DLD1 (cell line): ENCODE results near the gene TCF7L2.

Source experiments
- in situ Hi-C: cut with HindIII; loops from 2 replicates; pipeline ENCODE4 v1.10.0; 2017; ENCODE audit warnings: low sequenced_read_pairs

The TCF7L2 gene

DNA sequence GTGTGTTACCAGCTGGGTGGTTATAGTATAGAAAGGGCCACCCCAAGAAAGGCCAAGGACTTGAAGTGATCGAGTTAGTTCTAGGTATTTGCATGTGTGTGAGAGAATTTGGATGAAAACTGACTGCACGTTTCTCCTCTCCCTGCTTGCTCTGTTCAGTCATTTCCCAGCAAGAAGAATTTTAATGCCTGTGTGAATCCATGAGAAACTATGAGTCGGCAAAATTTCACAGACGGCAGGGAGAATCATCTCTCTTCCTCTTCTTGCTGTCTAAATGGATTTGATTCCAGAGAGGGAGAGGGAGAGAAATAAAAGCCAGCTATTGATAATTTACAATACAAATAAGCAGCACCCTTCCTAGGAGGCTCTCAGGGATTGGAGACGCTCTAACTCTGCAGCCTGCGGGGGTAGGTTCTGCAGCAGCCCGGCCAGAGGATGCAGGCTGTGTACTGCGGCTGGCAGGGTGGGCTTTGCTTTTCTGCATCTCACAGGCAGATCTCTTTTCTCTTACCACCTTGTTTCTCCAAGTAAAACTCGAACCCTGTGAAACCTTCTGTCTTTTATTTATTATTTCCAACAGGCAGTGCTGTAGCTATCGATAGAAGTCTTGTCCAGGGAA, 183.6 kb downstream of the TCF7L2 start:
- in situ Hi-C loops = no loop called here

DNA sequence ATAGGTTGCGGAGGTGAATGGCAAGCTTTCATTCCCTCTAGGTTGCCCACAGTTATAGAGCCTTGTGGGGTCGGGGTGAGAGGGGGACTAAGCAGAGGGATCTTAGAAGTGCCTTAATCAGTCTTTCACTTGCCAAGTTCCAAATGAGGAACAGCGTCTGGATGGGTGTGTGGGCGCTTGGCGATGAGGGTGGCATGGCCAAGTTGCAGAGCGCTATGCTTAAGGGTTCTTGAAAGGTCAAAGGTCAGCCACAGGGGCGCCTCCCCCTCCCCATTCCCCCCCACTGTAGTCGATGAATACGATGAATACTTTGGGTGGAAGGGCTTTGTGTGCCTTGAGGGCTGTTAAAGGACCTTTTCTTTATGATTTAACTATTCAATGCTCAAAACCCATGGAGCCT, 185.0 kb downstream of the TCF7L2 start:
- in situ Hi-C loops = no loop called here

- in situ Hi-C loops = no loop called here
Observed at GRCh38 chr10:113137941-113138685, 188.1 kb downstream of the TCF7L2 start.

DNA sequence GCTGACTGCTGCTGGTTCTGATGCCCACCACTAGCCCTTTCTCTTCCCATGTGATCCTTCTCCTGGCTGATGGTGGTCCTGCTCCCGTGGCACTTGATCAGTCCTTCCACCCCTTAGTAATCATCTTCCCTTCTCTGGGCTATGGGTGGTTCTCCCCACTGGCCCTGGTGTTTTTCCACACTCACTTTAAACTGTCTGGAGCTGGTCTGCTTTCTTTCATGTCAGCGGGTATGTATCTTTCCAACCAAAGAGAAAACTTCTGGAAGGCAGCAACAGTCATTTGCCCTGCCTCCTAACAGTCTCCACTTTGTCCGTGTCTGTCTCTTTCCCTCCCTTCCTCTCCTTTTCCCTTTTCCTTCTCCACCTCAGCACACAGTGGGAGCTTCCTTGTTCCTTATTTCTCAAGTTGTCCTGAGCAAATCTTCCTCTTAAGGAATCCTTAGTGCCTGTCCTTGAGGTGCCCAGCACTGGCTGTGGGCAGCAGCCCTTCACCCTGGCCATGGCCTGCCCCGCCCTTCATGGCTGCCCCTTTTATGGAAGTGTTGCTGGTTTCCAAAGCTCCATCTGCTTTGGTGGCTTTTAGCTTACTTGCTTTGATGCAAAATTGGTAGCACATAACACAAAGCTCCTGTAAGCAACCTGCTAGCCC, 189.0 kb downstream of the TCF7L2 start:
- in situ Hi-C loops = no loop called here

DNA sequence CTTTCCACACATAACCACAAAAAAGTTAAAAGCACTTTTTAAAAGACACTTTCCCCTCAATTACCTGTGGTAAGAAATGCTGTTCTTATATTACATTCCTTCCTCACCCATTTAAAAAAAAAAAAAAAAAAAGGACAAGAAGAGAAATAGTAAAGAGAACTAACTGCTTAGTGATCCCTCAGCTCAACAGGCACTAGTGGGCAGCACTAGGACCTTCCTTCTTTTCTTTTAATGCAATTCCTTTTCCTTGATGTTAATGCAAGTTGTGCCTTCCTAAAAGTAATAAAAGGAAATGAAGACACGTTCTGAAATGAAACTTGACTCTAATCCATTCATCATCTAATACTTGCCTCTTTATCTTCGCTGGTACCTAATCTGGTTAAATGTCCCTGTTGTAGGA, 189.7 kb downstream of the TCF7L2 start:
- in situ Hi-C loops = no loop called here

GRCh38 chr10:113140143-113141011, 190.3 kb downstream of the TCF7L2 start:
- in situ Hi-C loops = no loop called here

DNA sequence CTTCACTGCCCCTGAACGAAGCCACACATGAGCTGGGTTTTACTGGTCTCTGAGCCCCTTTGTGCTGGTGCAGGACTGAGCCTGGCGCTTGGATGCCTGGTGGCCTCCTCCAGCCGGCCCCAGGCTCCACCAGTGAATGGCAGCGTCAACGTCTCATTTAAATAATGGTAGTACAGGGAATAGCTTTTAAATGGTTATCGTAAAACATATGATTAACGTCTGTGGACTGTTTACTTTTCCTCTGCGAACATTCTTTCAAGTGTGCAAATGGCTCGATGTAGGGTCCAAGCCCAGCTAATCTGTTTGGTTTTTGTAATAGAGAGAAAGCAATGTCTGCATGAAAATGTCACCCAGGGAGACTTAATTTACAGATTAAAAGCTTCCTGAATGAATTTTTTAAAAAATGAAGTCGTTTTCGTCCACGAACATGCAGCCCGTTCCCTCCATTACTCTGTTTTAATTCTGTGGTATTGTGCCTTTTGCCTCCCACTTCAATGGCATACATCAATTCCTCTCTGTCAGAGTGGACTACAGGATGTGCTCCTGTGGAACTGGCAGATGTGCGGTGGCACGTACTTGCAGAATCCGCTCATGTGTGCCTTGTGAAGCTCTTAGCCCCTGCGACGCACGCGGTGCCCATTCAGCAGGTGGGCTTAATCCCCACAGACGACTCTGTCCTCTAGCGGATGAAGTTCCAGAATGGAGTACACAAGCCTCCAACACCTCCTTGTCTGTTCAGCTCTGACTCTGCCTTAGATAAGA, 192.7 kb downstream of the TCF7L2 start:
- in situ Hi-C loops = no loop called here

DNA sequence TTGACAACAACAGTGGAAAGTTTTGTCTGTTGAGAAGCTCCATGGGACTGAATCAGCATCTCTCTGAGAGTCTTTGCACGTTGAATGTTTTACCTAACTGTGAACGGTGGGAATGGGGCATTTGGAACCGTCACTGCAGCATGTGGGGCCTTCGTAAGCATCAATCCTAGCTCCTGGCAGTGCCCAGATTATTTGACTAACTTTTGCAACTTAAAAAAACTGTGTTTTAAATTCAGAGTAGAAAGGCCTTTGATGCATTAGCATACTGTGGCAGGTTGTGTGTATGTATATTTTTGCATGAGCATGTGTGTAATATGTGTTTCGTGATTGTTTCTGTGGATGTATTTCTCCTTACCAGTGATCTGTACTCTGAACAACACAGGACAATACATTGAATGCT, 194.5 kb downstream of the TCF7L2 start:
- in situ Hi-C loops = no loop called here

DNA sequence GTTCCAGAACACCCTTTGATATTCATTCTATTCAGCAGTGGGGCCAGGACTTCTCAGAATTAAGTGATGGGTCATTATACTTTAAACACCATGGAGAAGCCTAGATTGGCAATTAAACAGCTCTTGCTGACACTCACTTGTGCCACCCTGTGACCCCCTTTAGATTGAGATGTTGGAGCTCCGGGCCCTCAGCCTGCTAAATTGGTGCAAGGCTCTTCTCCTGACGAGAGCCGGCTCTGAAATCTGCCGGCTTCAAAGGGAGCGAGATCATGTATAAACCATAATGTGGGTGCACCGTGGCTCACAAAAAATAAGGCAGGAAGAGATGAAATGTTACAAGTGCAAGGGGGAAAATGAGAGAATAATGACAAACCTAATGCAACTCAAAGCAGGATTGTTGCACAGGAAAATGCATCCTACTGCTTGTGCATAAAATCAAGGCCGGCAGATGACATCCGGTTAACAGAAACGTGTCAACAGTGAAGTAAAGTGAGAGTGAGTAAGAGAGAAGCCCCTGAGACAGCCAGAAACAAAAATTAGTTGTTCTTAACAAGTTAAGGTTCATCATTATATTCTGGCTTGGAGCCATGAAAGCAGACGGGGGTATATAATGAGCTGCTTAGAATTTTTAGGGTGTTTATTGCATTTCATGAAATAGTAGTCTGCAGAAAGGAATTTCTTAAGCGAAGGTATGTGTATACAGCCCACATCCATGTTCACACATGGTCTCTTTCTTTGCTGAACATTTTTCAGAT, 198.2 kb downstream of the TCF7L2 start:
- in situ Hi-C loops = no loop called here

DNA sequence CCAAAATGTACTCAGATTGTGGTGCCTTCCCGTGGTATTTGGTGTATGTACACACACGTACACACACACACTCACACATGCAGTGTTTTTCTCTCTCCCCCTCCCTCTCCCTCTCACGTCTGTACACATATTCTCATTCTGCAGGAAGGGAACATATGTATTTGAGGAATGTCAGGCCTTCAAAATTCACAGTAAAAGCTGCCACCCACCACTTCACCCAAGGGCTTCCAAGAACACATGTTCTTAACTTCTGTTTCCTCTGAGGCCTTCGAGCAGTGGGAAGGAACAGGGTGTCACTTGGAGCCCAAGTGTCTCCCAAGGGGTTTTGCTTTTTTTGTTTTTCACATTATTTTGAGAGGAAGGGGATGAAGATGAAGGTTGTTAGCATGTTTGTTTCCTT, 198.9 kb downstream of the TCF7L2 start:
- in situ Hi-C loops = no loop called here

DNA sequence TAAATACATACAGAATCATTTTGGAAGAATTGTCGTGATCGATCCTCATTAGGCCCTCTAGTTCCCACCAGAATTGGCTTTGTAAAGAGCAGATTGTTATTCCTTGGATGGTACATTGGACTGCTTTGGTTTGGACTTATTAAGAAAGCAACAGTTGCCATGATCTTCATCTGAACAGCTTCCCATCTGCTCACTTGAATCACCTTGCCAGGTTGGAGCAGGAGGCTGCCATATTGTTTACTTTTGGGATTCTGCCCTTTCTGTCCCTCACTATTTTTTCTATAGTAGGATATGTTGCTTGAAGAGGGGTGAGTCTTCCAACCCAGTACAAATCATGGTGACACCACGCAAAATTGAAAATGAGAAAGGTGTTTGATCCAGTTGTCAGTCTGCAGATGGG, 199.6 kb downstream of the TCF7L2 start:
- in situ Hi-C loops = no loop called here

DNA sequence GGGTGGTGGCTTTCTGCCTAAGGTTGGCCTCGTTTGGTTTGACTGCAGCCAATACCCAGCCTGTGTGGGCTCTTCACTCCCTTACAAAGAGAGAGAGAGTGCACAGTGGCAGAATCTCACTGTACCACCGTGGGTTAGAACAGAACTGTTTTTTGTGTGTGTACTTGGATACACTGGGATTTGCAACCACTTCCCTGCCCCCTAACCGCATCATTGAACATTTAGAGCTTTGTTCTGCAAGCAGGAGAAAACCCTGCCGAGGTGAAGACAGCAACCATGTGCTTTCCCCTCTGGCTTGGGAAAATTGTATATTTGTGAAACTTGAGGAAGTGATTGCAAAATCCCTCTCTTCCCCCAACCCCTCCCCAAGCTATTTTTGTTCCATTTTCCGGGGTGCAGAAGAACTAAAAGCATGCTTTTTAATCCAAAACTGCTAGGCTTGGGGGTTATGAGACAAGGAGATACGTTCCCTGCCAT, 201.2 kb downstream of the TCF7L2 start:
- in situ Hi-C loops = no loop called here

- in situ Hi-C loops = no loop called here
Observed at GRCh38 chr10:113153493-113154102, 203.6 kb downstream of the TCF7L2 start.

DNA sequence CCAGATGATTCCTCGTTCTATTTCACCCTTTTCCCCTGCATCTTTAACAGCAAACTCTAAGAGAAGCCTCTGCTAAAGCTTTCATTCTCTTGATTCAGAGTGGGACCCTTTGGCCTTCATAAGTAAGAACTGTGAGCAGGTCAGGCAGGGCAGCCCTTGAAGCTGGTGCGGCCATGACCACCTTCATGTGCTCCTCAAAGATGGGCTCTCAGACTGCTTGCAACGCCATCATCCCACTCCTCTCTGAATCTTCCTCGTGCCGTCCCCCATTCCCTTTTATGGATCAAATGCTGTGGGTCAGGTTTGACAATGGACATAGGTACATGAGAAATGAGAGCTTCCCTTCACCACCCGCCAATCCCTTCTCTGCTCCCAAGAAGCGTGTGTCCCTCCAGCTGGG, 207.4 kb downstream of the TCF7L2 start:
- in situ Hi-C loops = no loop called here

GRCh38 chr10:113158183-113158582, 208.1 kb downstream of the TCF7L2 start:
- in situ Hi-C loops = no loop called here

GRCh38 chr10:113159563-113159962, 209.5 kb downstream of the TCF7L2 start:
- in situ Hi-C loops = no loop called here

- in situ Hi-C loops = no loop called here
Observed at GRCh38 chr10:113160641-113161040, 210.6 kb downstream of the TCF7L2 start.

- in situ Hi-C loops = no loop called here
Observed at GRCh38 chr10:113161066-113161465, 211.0 kb downstream of the TCF7L2 start.

DNA sequence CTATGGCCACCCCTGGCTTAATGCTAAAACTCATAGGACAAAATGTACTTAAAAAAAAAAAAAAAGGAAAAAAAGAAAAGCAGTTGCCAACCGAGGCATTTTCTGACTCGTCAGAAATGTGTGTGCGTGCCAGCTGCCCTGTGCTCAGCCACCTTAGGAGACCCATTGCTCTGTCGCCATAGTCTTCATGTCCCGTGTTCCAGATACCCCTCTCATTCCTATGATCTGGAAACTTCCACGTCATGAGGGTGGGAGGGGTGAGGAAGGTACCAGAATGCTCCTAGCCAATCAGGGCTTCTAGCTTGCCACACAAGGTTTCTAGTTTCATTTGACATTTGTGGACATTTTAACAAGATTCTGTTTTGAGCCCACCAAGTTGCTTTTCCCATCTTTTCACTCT, 212.9 kb downstream of the TCF7L2 start:
- in situ Hi-C loops = no loop called here
